Mesodermal cell (in vitro differentiated cells): ENCODE measurements around the gene ELMO1.

Source experiments
- H3K27ac ChIP-seq: 2 replicates; pipeline ENCODE4 v1.7.0; 2013; ENCODE audit warnings: mild to moderate bottlenecking, low read depth, low read length, moderate library complexity; ENCODE audit not compliant: severe bottlenecking
- H3K36me3 ChIP-seq: 2 replicates; pipeline ENCODE4 v1.7.1; 2013; ENCODE audit warnings: mild to moderate bottlenecking, low read length, moderate library complexity; ENCODE audit not compliant: control insufficient read depth, insufficient read depth
- H3K4me1 ChIP-seq: one replicate; pipeline ENCODE4 v1.7.1; 2013; ENCODE audit warnings: mild to moderate bottlenecking, low read length; ENCODE audit not compliant: insufficient read depth, control insufficient read depth, poor library complexity, severe bottlenecking
- H3K4me3 ChIP-seq: 2 replicates; pipeline ENCODE4 v1.7.0; 2013; ENCODE audit warnings: low read length, control low read depth, mild to moderate bottlenecking; ENCODE audit not compliant: insufficient read depth, poor library complexity, severe bottlenecking; ENCODE audit errors: extremely low read depth
- H3K9me3 ChIP-seq: 2 replicates; pipeline ENCODE4 v1.7.1; 2013; ENCODE audit warnings: mild to moderate bottlenecking, low read length, moderate library complexity; ENCODE audit not compliant: control insufficient read depth
- WGBS, 2 experiments: methylation state at CpG; one replicate each; pipeline ENCODE4 v1.1.5; 2013; ENCODE audit warnings: missing lambda C conversion rate in 2 of 2; ENCODE audit not compliant: insufficient coverage in 2 of 2; 5-methylcytosine and 5-hydroxymethylcytosine counted together

ELMO1 gene

GRCh38 chr7:37390114-37390513, 58.5 kb downstream of the ELMO1 start:
- Histone ChIP-seq H3K4me3 (no peak overlapping the region), H3K9me3 (no peaks in the 10 kb centered on the region), H3K4me1 (peaks cover 11% of the 10 kb centered on the region), H3K36me3 (no peaks in the 10 kb centered on the region), H3K27ac (no peak overlapping the region)
- WGBS, 2 experiments, result 71 to 75% methylated on average over 7 of the region's 8 CpGs

- WGBS, 2 experiments, result 97 to 100% methylated on average over 1 to 4 of the region's 4 CpGs
- H3K36me3 ChIP-seq, result no peaks in the 10 kb centered on the region
- peaks cover 11% of the 10 kb centered on the region for H3K4me1 ChIP-seq
- H3K9me3 ChIP-seq, result no peaks in the 10 kb centered on the region
- no peak overlapping the region for H3K27ac ChIP-seq
- H3K4me3 ChIP-seq, result no peak overlapping the region
Measured at GRCh38 chr7:37388811-37389210, 59.9 kb downstream of the ELMO1 start.

- WGBS, 2 experiments, result 83 to 87% methylated on average over 6 of the region's 6 CpGs
- H3K27ac ChIP-seq, result no peak overlapping the region
- peaks cover 3% of the 10 kb centered on the region for H3K4me1 ChIP-seq
- no peaks in the 10 kb centered on the region for H3K9me3 ChIP-seq
- no peak overlapping the region for H3K4me3 ChIP-seq
- no peaks in the 10 kb centered on the region for H3K36me3 ChIP-seq
Measured at GRCh38 chr7:37385787-37386186, 62.9 kb downstream of the ELMO1 start.

- WGBS, 2 experiments, result 63 to 71% methylated on average over 1 of the region's 1 CpG
- no peaks in the 10 kb centered on the region for H3K36me3 ChIP-seq
- no peak overlapping the region for H3K4me3 ChIP-seq
- no peak overlapping the region for H3K27ac ChIP-seq
- peaks cover 5% of the 10 kb centered on the region for H3K9me3 ChIP-seq
- H3K4me1 ChIP-seq, result no peaks in the 10 kb centered on the region
Measured at GRCh38 chr7:37382546-37383088, 66.0 kb downstream of the ELMO1 start.

GRCh38 chr7:37380831-37381230, 67.8 kb downstream of the ELMO1 start:
- Histone ChIP-seq H3K27ac (no peak overlapping the region), H3K4me1 (no peaks in the 10 kb centered on the region)
- WGBS, 2 experiments, result 83 to 95% methylated on average over 2 to 3 of the region's 4 CpGs

GRCh38 chr7:37379546-37380277, 69.0 kb downstream of the ELMO1 start:
- Histone ChIP-seq H3K27ac (no peak overlapping the region), H3K4me3 (no peak overlapping the region), H3K36me3 (no peaks in the 10 kb centered on the region), H3K4me1 (no peaks in the 10 kb centered on the region), H3K9me3 (peaks cover 29% of the 10 kb centered on the region)
- WGBS, 2 experiments, result 92 to 100% methylated on average over 2 of the region's 4 CpGs

More at GRCh38 chr7:37380831-37381230, 67.8 kb downstream of the ELMO1 start:
- H3K9me3 ChIP-seq, result peaks cover 23% of the 10 kb centered on the region
- H3K36me3 ChIP-seq, result no peaks in the 10 kb centered on the region
- no peak overlapping the region for H3K4me3 ChIP-seq

GRCh38 chr7:37377231-37377630, 71.4 kb downstream of the ELMO1 start:
- H3K36me3 ChIP-seq, result no peaks in the 10 kb centered on the region
- no peak overlapping the region for H3K27ac ChIP-seq
- WGBS, 2 experiments, result 96 to 100% methylated on average over 5 of the region's 5 CpGs
- H3K9me3 ChIP-seq, result peaks cover 29% of the 10 kb centered on the region
- no peaks in the 10 kb centered on the region for H3K4me1 ChIP-seq
- no peak overlapping the region for H3K4me3 ChIP-seq

GRCh38 chr7:37376386-37376785, 72.3 kb downstream of the ELMO1 start:
- H3K4me3 ChIP-seq, result no peak overlapping the region
- no peaks in the 10 kb centered on the region for H3K4me1 ChIP-seq
- no peaks in the 10 kb centered on the region for H3K36me3 ChIP-seq
- peaks cover 29% of the 10 kb centered on the region for H3K9me3 ChIP-seq
- 93 to 98% methylated on average over 6 to 7 of the region's 8 CpGs for WGBS, 2 experiments
- H3K27ac ChIP-seq, result no peak overlapping the region

GRCh38 chr7:37372750-37373149, 75.9 kb downstream of the ELMO1 start:
- 89 to 100% methylated on average over 3 of the region's 3 CpGs for WGBS, 2 experiments
- Histone ChIP-seq H3K4me1 (peaks cover 6% of the 10 kb centered on the region), H3K27ac (no peak overlapping the region), H3K36me3 (no peaks in the 10 kb centered on the region), H3K9me3 (peaks cover 25% of the 10 kb centered on the region), H3K4me3 (no peak overlapping the region)

- H3K27ac ChIP-seq, result no peak overlapping the region
- H3K4me1 ChIP-seq, result peaks cover 6% of the 10 kb centered on the region
- no peaks in the 10 kb centered on the region for H3K36me3 ChIP-seq
- 80% methylated on average over 1 of the region's 5 CpGs; no CpG with 5 or more reads in 1 of the 2 experiments for WGBS, 2 experiments
- H3K4me3 ChIP-seq, result no peak overlapping the region
- H3K9me3 ChIP-seq, result peaks cover 15% of the 10 kb centered on the region
Measured at GRCh38 chr7:37371755-37372154, 76.9 kb downstream of the ELMO1 start.

GRCh38 chr7:37369906-37370305, 78.8 kb downstream of the ELMO1 start:
- WGBS, 2 experiments, result 73 to 94% methylated on average over 4 of the region's 4 CpGs
- no peak overlapping the region for H3K4me3 ChIP-seq

More at GRCh38 chr7:37369906-37370305, 78.8 kb downstream of the ELMO1 start:
- no peaks in the 10 kb centered on the region for H3K36me3 ChIP-seq
- no peak overlapping the region for H3K27ac ChIP-seq
- no peaks in the 10 kb centered on the region for H3K9me3 ChIP-seq
- H3K4me1 ChIP-seq, result peaks cover 6% of the 10 kb centered on the region
